Caco-2 (cell line): ENCODE measurements around the gene STK40. TPM values are rescaled to one million over a fixed set of nuclear protein-coding genes. Genes with fewer than 3 reads are reported as not detected.

Source experiments
- BruUV-seq: library from RNA; stranded (reverse); fragments of 400-500 nt; replicated peaks from 2 replicates; lab custom pipeline; 2021; lab: Mats Ljungman, UMichigan
- CTCF ChIA-PET: fragments of 300-600 bp; sonication (Branson Sonifier 250); formaldehyde crosslinking; loops from one replicate; lab custom pipeline; 2022; ENCODE audit warnings: antibody characterized with exemption; lab: Charles Lee
- POLR2A ChIA-PET: fragments of 300-600 bp; sonication (Branson Sonifier 250); formaldehyde crosslinking; loops from one replicate; lab custom pipeline; 2022; ENCODE audit warnings: antibody characterized with exemption; lab: Charles Lee
- DNase-seq, 2 experiments: peaks; one replicate each; pipeline versions ENCODE4 v3.0.0 to v3.0.0-alpha.2; 2020 to 2022
- H3K27me3 ChIP-seq: replicated peaks from 2 replicates; pipeline ENCODE4 v1.6.0; 2011; ENCODE audit warnings: low read length; ENCODE audit not compliant: control insufficient read depth, insufficient read depth
- H3K36me3 ChIP-seq: 2 replicates; pipeline ENCODE4 v1.5.1; 2011; ENCODE audit warnings: low read length; ENCODE audit not compliant: control insufficient read depth, insufficient read depth
- H3K4me1 ChIP-seq: fragments of 250-450 bp; sonication (Bioruptor Pico); 2 replicates; pipeline ENCODE4 v1.5.1; 2020; ENCODE audit warnings: mild to moderate bottlenecking
- H3K4me3 ChIP-seq: 2 replicates; pipeline ENCODE4 v1.5.1; 2011; ENCODE audit warnings: low read depth, mild to moderate bottlenecking, control low read depth, low read length
- H3K9me3 ChIP-seq: fragments of 250-450 bp; sonication (Bioruptor Pico); 2 replicates; pipeline ENCODE4 v1.5.1; 2020; ENCODE audit warnings: mild to moderate bottlenecking, moderate library complexity
- H3K27ac Mint-ChIP-seq: one replicate; pipeline ENCODE4 v1.8.0; 2022; ENCODE audit warnings: mixed read lengths; ENCODE audit not compliant: unreplicated experiment
- H3K27me3 Mint-ChIP-seq: one replicate; pipeline ENCODE4 v1.8.0; 2022; ENCODE audit warnings: mixed read lengths; ENCODE audit not compliant: insufficient read depth, unreplicated experiment
- H3K36me3 Mint-ChIP-seq: one replicate; pipeline ENCODE4 v1.8.0; 2022; ENCODE audit warnings: mild to moderate bottlenecking, mixed read lengths; ENCODE audit not compliant: insufficient read depth, unreplicated experiment
- H3K4me1 Mint-ChIP-seq: one replicate; pipeline ENCODE4 v1.8.0; 2022; ENCODE audit warnings: low read depth, mixed read lengths; ENCODE audit not compliant: unreplicated experiment
- H3K4me3 Mint-ChIP-seq: one replicate; pipeline ENCODE4 v1.8.0; 2022; ENCODE audit warnings: mild to moderate bottlenecking, moderate library complexity, mixed read lengths; ENCODE audit not compliant: unreplicated experiment
- H3K9me3 Mint-ChIP-seq: one replicate; pipeline ENCODE4 v1.8.0; 2022; ENCODE audit warnings: mixed read lengths; ENCODE audit not compliant: unreplicated experiment
- CTCF ChIP-seq, 2 experiments: fragments of 200-600 bp in 1 of 2; IDR thresholded peaks; 1 replicate in 1 of 2; 2 replicates in 1 of 2; pipeline versions ENCODE4 v1.5.1 to v1.8.0; 2011 to 2022; ENCODE audit warnings: antibody characterized with exemption in 1 of 2, control low read depth in 1 of 2, inconsistent platforms in 1 of 2, low read depth in 1 of 2, low read length in 1 of 2, mild to moderate bottlenecking in 1 of 2, moderate library complexity in 1 of 2; ENCODE audit not compliant: insufficient read depth in 1 of 2, severe bottlenecking in 1 of 2, unreplicated experiment in 1 of 2
- intact Hi-C: fragments of 100-400 bp; cut with micrococcal nuclease; formaldehyde crosslinking; loops from one replicate; pipeline ENCODE4 v1.10.0; 2022; ENCODE audit not compliant: unreplicated experiment
- total RNA-seq: library from RNA; stranded (reverse); gene quantifications from 2 replicates; pipeline ENCODE4 v1.2.3, GENCODE V29; 2022

The STK40 gene
- total RNA-seq, 1 experiment from 2014 or later, result 29.7 TPM

- intact Hi-C loops, result no loop called here
- DNase-seq, result no peak
- no peaks in the 10 kb centered on the region for H3K9me3 ChIP-seq
- no peak overlapping the region for H3K27ac Mint-ChIP-seq
- ChIA-PET POLR2A (no interaction called here), CTCF (no interaction called here)
- H3K9me3 Mint-ChIP-seq, result no peaks in the 10 kb centered on the region
- no peak overlapping the region for H3K4me3 ChIP-seq
- BruUV-seq, result no TSS peak
- H3K4me1 Mint-ChIP-seq, result no peaks in the 10 kb centered on the region
- H3K36me3 Mint-ChIP-seq, result no peaks in the 10 kb centered on the region
- H3K36me3 ChIP-seq, result no peaks in the 10 kb centered on the region
- no peak overlapping the region for H3K4me3 Mint-ChIP-seq
- H3K27me3 ChIP-seq, result no peaks in the 10 kb centered on the region
- TF ChIP-seq CTCF (IDR thresholded peaks at IDR 0.05; ENCODE audit: insufficient read depth in 1 of 2, low read depth in 1 of 2, low read length in 1 of 2, severe bottlenecking in 1 of 2, unreplicated experiment in 1 of 2), result no peak
- H3K4me1 ChIP-seq, result peaks cover 6% of the 10 kb centered on the region; the same call in 1 of the 2 replicates
- peaks cover 6% of the 10 kb centered on the region for H3K27me3 Mint-ChIP-seq
Observed at GRCh38 chr1:36328713-36329112, 57.0 kb downstream of the STK40 start.

GRCh38 chr1:36328088-36328480 lies 57.6 kb downstream of the STK40 start:
- TF ChIP-seq CTCF (IDR thresholded peaks at IDR 0.05; ENCODE audit: insufficient read depth in 1 of 2, low read depth in 1 of 2, low read length in 1 of 2, severe bottlenecking in 1 of 2, unreplicated experiment in 1 of 2), result no peak
- ChIA-PET POLR2A (no interaction called here), CTCF (no interaction called here)
- Histone ChIP-seq H3K27me3 (no peaks in the 10 kb centered on the region), H3K9me3 (no peaks in the 10 kb centered on the region), H3K36me3 (no peaks in the 10 kb centered on the region), H3K4me1 (peaks cover 6% of the 10 kb centered on the region; the same call in 1 of the 2 replicates), H3K4me3 (no peak overlapping the region)
- Mint-ChIP-seq H3K27ac (no peak overlapping the region), H3K9me3 (no peaks in the 10 kb centered on the region), H3K36me3 (no peaks in the 10 kb centered on the region), H3K4me1 (no peaks in the 10 kb centered on the region), H3K27me3 (peaks cover 6% of the 10 kb centered on the region), H3K4me3 (no peak overlapping the region)
- DNase-seq, result no peak
- intact Hi-C loops, result no loop called here
- no TSS peak for BruUV-seq

GRCh38 chr1:36327421-36328087 lies 58.2 kb downstream of the STK40 start:
- H3K4me3 Mint-ChIP-seq, result no peak overlapping the region
- intact Hi-C loops, result no loop called here
- H3K4me1 ChIP-seq, result peaks cover 6% of the 10 kb centered on the region; the same call in 1 of the 2 replicates
- H3K9me3 ChIP-seq, result no peaks in the 10 kb centered on the region
- no peaks in the 10 kb centered on the region for H3K27me3 ChIP-seq
- no peak overlapping the region for H3K27ac Mint-ChIP-seq
- H3K4me1 Mint-ChIP-seq, result no peaks in the 10 kb centered on the region
- H3K9me3 Mint-ChIP-seq, result no peaks in the 10 kb centered on the region
- CTCF ChIA-PET, result no interaction called here
- DNase-seq, result no peak
- POLR2A ChIA-PET, result interaction anchor here (0.5 kb wide), 1 partner anchor 45 kb away, joined by 6 read pairs; no protein-coding TSS in a partner anchor
- no peaks in the 10 kb centered on the region for H3K36me3 Mint-ChIP-seq
- no TSS peak for BruUV-seq
- no peak overlapping the region for H3K4me3 ChIP-seq
- peaks cover 6% of the 10 kb centered on the region for H3K27me3 Mint-ChIP-seq
- H3K36me3 ChIP-seq, result no peaks in the 10 kb centered on the region
- TF ChIP-seq CTCF (IDR thresholded peaks at IDR 0.05; ENCODE audit: insufficient read depth in 1 of 2, low read depth in 1 of 2, low read length in 1 of 2, severe bottlenecking in 1 of 2, unreplicated experiment in 1 of 2), result no peak
